GM10266 (cell line): ENCODE data around the gene AKAP7.

Source experiments
- DNase-seq: peaks from one replicate; pipeline ENCODE4 v3.0.0; 2012; ENCODE audit errors: extremely low spot score
- CTCF ChIP-seq: IDR thresholded peaks from 2 replicates; pipeline ENCODE4 v1.5.1; 2012; ENCODE audit warnings: mild to moderate bottlenecking, low read depth; ENCODE audit not compliant: control insufficient read depth, insufficient read depth; ENCODE audit errors: missing control alignments

Gene AKAP7

DNA sequence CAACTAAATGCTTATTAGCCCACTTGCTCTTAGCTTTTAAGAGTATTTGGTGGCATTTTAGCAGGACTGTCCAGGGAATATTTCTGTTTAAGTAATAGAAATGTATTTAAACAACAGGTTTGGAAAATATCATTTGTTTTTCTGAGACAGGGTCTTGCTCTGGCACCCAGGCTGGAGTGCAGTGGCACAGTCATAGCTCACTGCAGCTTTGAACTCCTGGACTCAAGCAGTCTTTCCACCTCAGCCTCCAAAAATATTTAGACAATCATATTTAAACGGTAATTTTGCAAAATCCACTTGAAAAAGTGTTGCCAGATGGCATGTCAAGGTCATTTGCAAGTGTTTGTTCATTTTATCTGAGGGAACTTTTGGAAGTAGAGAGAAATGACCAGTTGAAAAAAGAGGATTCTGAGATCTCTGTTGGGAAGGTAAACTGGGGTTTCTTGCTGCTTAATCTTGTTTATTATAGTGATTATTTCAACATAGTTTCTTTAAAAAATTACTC lies 25.0 kb downstream of the AKAP7 start:
- DNase-seq: no peak
- TF ChIP-seq CTCF: no peak

DNA sequence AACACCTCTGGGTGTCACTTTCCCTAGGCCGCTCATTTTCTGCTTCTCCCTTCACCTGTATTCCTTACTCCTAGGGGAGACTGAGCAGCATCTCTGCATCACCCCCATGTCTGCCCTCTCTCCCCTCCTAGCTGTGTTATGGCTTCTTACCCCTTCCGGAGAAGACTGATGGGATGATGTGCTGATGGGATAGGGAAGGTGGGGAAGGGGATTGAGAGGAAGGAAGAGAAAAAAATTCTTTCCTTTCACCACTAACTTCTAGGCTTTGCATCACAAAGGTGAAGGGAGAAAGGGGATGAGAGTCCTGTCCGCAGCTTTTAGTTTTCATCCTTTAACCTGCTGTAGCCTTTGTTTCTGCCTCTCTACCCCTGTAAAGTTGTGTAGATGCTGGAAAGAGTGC lies 26.7 kb downstream of the AKAP7 start:
- no peak for TF ChIP-seq CTCF

DNA sequence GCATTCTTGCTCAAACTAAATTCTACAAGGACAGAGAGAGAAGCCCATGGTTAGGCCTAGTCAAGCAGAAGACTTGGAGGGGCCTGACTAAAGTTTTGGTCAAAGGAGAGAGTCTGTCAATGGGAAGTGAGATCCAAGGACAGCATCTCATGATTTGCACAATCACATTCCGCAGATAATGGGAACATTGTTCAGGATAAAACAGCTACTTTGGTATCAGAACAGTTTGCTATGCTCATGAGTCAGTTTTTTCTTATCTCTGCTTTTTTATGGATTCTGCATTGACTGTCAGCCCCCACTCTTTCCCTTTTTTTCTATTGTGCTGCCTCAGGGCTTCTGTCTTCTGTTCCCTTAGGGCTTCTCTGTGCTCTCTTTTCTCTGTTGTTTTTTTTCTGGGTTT lies 28.6 kb downstream of the AKAP7 start:
- no peak for TF ChIP-seq CTCF
- DNase-seq: no peak

More for the DNA sequence above, 26.7 kb downstream of the AKAP7 start:
- no peak for DNase-seq

DNA sequence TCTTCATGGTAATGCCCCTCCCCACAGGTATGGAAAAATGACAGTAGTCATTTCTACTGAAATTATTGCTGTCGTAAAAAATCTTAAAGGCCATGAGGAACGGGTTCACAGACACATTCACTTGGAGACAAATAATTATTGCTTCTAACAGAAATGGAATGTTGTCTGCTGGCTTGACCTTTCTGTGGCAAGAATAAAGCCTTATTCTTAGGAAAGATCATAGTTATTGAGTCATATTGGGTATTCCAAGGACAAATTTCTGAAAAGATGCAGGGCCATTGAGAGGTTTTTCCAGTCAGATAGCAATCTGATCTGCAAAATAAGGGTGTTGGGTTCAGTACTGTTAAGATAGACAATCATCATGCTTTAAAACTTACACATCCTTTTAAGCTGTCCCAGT lies 29.2 kb downstream of the AKAP7 start:
- no peak for DNase-seq

DNA sequence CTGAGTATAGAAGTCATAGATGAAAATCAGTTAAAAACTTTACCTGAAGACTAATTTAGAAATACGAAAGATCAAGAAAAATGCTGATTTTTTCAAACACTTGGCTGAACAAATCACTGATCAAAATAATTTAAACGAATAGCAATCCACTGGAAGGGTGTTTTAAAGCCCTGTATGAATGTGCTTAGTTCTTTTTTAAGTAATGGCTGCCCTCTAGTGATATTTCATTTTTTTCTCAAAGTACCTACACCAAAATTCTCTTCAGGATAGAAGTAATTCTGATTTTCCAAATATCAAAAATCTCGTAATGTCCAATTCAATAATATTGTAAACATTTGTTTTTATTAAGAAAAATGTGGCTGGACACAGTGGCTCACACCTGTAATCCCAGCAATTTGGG lies 32.5 kb downstream of the AKAP7 start:
- peak; percentile 9 for TF ChIP-seq CTCF
- no peak for DNase-seq

More for the DNA sequence above, 29.2 kb downstream of the AKAP7 start:
- no peak for TF ChIP-seq CTCF

DNA sequence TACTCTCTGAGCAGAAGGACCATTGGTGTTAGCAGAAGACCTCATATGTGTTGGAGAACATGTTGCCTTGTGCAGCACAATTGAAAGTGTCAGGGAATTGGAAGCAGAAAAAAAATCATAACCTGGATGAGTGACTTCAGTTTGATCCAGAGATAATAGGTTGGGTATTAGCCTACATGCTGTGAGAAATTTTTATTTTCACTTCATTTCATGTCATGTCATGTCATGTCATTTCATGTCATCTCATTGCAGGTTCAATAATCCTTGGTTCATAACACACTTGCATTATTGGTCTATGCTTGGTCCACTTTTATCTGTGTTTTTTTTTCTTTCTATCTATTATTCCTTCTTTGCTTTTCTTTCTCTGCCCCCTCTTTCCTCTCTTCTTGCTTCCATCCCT lies 34.3 kb downstream of the AKAP7 start:
- no peak for TF ChIP-seq CTCF
- DNase-seq: no peak

- DNase-seq: no peak
- no peak for TF ChIP-seq CTCF
Measured at GRCh38 chr6:131172222-131172621, 37.0 kb downstream of the AKAP7 start.
